ENCODE results near the gene APEX1. TPM values are rescaled to one million over a fixed set of nuclear protein-coding genes. Genes with fewer than 3 reads are reported as not detected.
"Not testable (repeated sequence)": the region's sequence is repeated elsewhere in the genome, so short reads cannot be mapped to it uniquely, and the experiment has no call there.

APEX1 gene
- total RNA-seq, 1 experiment from 2014 or later = 324 TPM

GRCh38 chr14:20446889-20447288 lies 8.1 kb upstream of the APEX1 start:
- ChIA-PET POLR2A (no interaction called here), CTCF (no interaction called here)
- H3K36me3 Mint-ChIP-seq = peaks cover 24% of the 10 kb centered on the region
- peaks cover 7% of the 10 kb centered on the region for H3K9me3 Mint-ChIP-seq
- no peak for DNase-seq (ENCODE audit: low spot score)
- no peak for TF ChIP-seq ZNF317 (CRISPR knock-in tag; IDR thresholded peaks at IDR 0.05; ENCODE audit: borderline replicate concordance, low read depth)
- TF ChIP-seq CREB1 (CRISPR knock-in tag; IDR thresholded peaks at IDR 0.05) = no peak
- TF ChIP-seq ZNF281 (CRISPR knock-in tag; IDR thresholded peaks at IDR 0.05) = no peak
- TF ChIP-seq SMAD3 (CRISPR knock-in tag; IDR thresholded peaks at IDR 0.05; ENCODE audit: borderline replicate concordance) = no peak
- no peak for TF ChIP-seq USF2 (CRISPR knock-in tag; IDR thresholded peaks at IDR 0.05)
- no peak for TF ChIP-seq ZNF425 (CRISPR knock-in tag; conservative IDR thresholded peaks at IDR 0.05)
- TF ChIP-seq TEAD1 (CRISPR knock-in tag; IDR thresholded peaks at IDR 0.05) = no peak
- no peak for TF ChIP-seq CDX4 (CRISPR knock-in tag; IDR thresholded peaks at IDR 0.05; ENCODE audit: borderline replicate concordance)
- TF ChIP-seq FOXP1 (CRISPR knock-in tag; IDR thresholded peaks at IDR 0.05; ENCODE audit: borderline replicate concordance) = no peak
- TF ChIP-seq ERG (CRISPR knock-in tag; IDR thresholded peaks at IDR 0.05) = no peak
- TF ChIP-seq KAT7 (CRISPR knock-in tag; IDR thresholded peaks at IDR 0.05; ENCODE audit: borderline replicate concordance) = no peak
- TF ChIP-seq GABPB1 (CRISPR knock-in tag; IDR thresholded peaks at IDR 0.05) = no peak
- peak overlapping the region; percentile 63 for H3K27ac Mint-ChIP-seq
- H3K27me3 Mint-ChIP-seq (ENCODE audit: low read depth) = no peaks in the 10 kb centered on the region
- H3K4me1 Mint-ChIP-seq = no peaks in the 10 kb centered on the region
- no peak for ATAC-seq
- no peak overlapping the region for H3K4me3 Mint-ChIP-seq

- CTCF ChIA-PET; ATAC-seq; H3K27me3 Mint-ChIP-seq (ENCODE audit: low read depth); H3K9me3 Mint-ChIP-seq; DNase-seq (ENCODE audit: low spot score); H3K4me1 Mint-ChIP-seq: not testable (repeated sequence)
- Mint-ChIP-seq H3K36me3 (peaks cover 27% of the 10 kb centered on the region), H3K4me3 (peak overlapping the region; percentile 17; the same call in 1 of the 2 replicates), H3K27ac (peak overlapping the region; percentile 27; the same call in 1 of the 2 replicates)
- POLR2A ChIA-PET = interaction anchor here (1.1 kb wide), 1 partner anchor 109 kb away, joined by 5 read pairs; the partner anchor contains the start of gene PARP2
Observed at GRCh38 chr14:20452831-20453230, 2.2 kb upstream of the APEX1 start.
